DND-41 (cell line): Measurements from ENCODE around the gene TSHB.
A peak's percentile ranks its signal among the peaks of the same experiment; 100 is the strongest.

Experiments
- ATAC-seq: fragments of 200-7000 bp; cut with Tn5 transposase; 3 replicates; pipeline ENCODE4 v1.9.1; 2021; ENCODE audit warnings: low read depth; ENCODE audit not compliant: insufficient read depth
- DNase-seq: peaks from one replicate; pipeline ENCODE4 v3.0.0-alpha.2; 2020
- H2AFZ ChIP-seq: 2 replicates; pipeline ENCODE4 v1.6.0; 2012; ENCODE audit warnings: low read depth, low read length
- H3K27ac ChIP-seq: 2 replicates; pipeline ENCODE4 v1.5.1; 2012; ENCODE audit warnings: low read length, inconsistent platforms
- H3K27me3 ChIP-seq: fragments of 200-600 bp; sonication (generic); 2 replicates; pipeline ENCODE4 v1.6.0; 2012; ENCODE audit warnings: low read length, mild to moderate bottlenecking, inconsistent platforms; ENCODE audit not compliant: insufficient read depth, poor library complexity
- H3K36me3 ChIP-seq: 2 replicates; pipeline ENCODE4 v1.5.1; 2012; ENCODE audit warnings: low read length, inconsistent platforms; ENCODE audit not compliant: insufficient read depth
- H3K4me1 ChIP-seq: 2 replicates; pipeline ENCODE4 v1.5.1; 2012; ENCODE audit warnings: mild to moderate bottlenecking, low read length; ENCODE audit not compliant: insufficient read depth
- H3K4me2 ChIP-seq: 2 replicates; pipeline ENCODE4 v1.6.0; 2012; ENCODE audit warnings: mild to moderate bottlenecking, moderate library complexity, low read length, inconsistent platforms; ENCODE audit not compliant: insufficient read depth
- H3K4me3 ChIP-seq, 2 experiments: fragments of 200-600 bp in 1 of 2; shearing (Covaris generic) in 1 of 2; 2 replicates each; pipeline ENCODE4 v1.5.1; 2012 to 2016; ENCODE audit warnings: inconsistent platforms in 2 of 2, low read length in 2 of 2, mild to moderate bottlenecking in 2 of 2, low read depth in 1 of 2, moderate library complexity in 1 of 2
- H3K79me2 ChIP-seq: 2 replicates; pipeline ENCODE4 v1.6.0; 2012; ENCODE audit warnings: low read length, inconsistent platforms; ENCODE audit not compliant: insufficient read depth
- H3K9ac ChIP-seq: 2 replicates; pipeline ENCODE4 v1.6.0; 2012; ENCODE audit warnings: low read depth, mild to moderate bottlenecking, inconsistent platforms, low read length, moderate library complexity
- H3K9me3 ChIP-seq: 2 replicates; pipeline ENCODE4 v1.5.1; 2012; ENCODE audit warnings: low read length, moderate library complexity, mild to moderate bottlenecking, inconsistent platforms; ENCODE audit not compliant: insufficient read depth, severe bottlenecking
- H4K20me1 ChIP-seq: 2 replicates; pipeline ENCODE4 v1.6.0; 2012; ENCODE audit warnings: low read length; ENCODE audit not compliant: insufficient read depth
- CTCF ChIP-seq: IDR thresholded peaks from 2 replicates; pipeline ENCODE4 v1.5.1; 2012; ENCODE audit warnings: borderline replicate concordance, low read length, moderate library complexity, mild to moderate bottlenecking; ENCODE audit not compliant: poor library complexity, severe bottlenecking; ENCODE audit errors: extremely low read depth
- EZH2 ChIP-seq: IDR thresholded peaks from 3 replicates; pipeline ENCODE4 v1.6.1; 2012; ENCODE audit warnings: borderline replicate concordance, low read depth, mild to moderate bottlenecking, moderate library complexity, low read length, inconsistent platforms; ENCODE audit not compliant: severe bottlenecking

Gene TSHB

GRCh38 chr1:115036814-115037507 lies 7.3 kb downstream of the TSHB start:
- no peak overlapping the region for H3K4me2 ChIP-seq
- H2AFZ ChIP-seq, result no peak overlapping the region
- no peaks in the 10 kb centered on the region for H3K4me1 ChIP-seq
- DNase-seq (no peak), ATAC-seq (no peak)
- H3K9me3 ChIP-seq, result no peaks in the 10 kb centered on the region
- H3K36me3 ChIP-seq, result no peaks in the 10 kb centered on the region
- no peak overlapping the region for H3K4me3 ChIP-seq
- no peaks in the 10 kb centered on the region for H4K20me1 ChIP-seq
- no peaks in the 10 kb centered on the region for H3K79me2 ChIP-seq
- H3K9ac ChIP-seq, result no peak overlapping the region
- no peak overlapping the region for H3K27ac ChIP-seq
- peaks cover 14% of the 10 kb centered on the region for H3K27me3 ChIP-seq
- no peak for TF ChIP-seq CTCF
- TF ChIP-seq EZH2, result no peak

GRCh38 chr1:115040501-115040900 lies 10.9 kb downstream of the TSHB start:
- Histone ChIP-seq H4K20me1 (no peaks in the 10 kb centered on the region), H3K4me2 (no peak overlapping the region), H3K9ac (no peak overlapping the region), H2AFZ (no peak overlapping the region), H3K27ac (no peak overlapping the region), H3K27me3 (peaks cover 5% of the 10 kb centered on the region), H3K36me3 (no peaks in the 10 kb centered on the region), H3K79me2 (no peaks in the 10 kb centered on the region), H3K4me1 (no peaks in the 10 kb centered on the region), H3K4me3 (no peak overlapping the region), H3K9me3 (no peaks in the 10 kb centered on the region)
- DNase-seq, result no peak
- TF ChIP-seq EZH2 (no peak), CTCF (peak; percentile 6)
- no peak for ATAC-seq

GRCh38 chr1:115041654-115042053 lies 12.0 kb downstream of the TSHB start:
- Histone ChIP-seq H4K20me1 (no peaks in the 10 kb centered on the region), H3K36me3 (no peaks in the 10 kb centered on the region), H3K4me1 (no peaks in the 10 kb centered on the region), H3K27ac (no peak overlapping the region), H3K79me2 (no peaks in the 10 kb centered on the region), H3K4me2 (no peak overlapping the region), H2AFZ (no peak overlapping the region), H3K4me3 (no peak overlapping the region), H3K27me3 (peaks cover 5% of the 10 kb centered on the region), H3K9ac (no peak overlapping the region), H3K9me3 (no peaks in the 10 kb centered on the region)
- ATAC-seq, result no peak
- DNase-seq, result no peak
- TF ChIP-seq EZH2 (no peak), CTCF (peak; percentile 13)

GRCh38 chr1:115046751-115047150 lies 17.1 kb downstream of the TSHB start:
- Histone ChIP-seq H3K4me3 (no peak overlapping the region), H3K4me2 (no peak overlapping the region), H3K36me3 (no peaks in the 10 kb centered on the region), H3K4me1 (no peaks in the 10 kb centered on the region), H3K27ac (no peak overlapping the region), H3K9me3 (no peaks in the 10 kb centered on the region), H3K9ac (no peak overlapping the region), H3K79me2 (no peaks in the 10 kb centered on the region), H3K27me3 (no peaks in the 10 kb centered on the region), H4K20me1 (no peaks in the 10 kb centered on the region), H2AFZ (no peak overlapping the region)
- DNase-seq (no peak), ATAC-seq (no peak)
- TF ChIP-seq CTCF (no peak), EZH2 (no peak)
